Prostate gland (tissue), 2 donors: ENCODE measurements around the gene CYB561D2. TPM values are rescaled to one million over a fixed set of nuclear protein-coding genes. Genes with fewer than 3 reads are reported as not detected.

ENCODE experiments used
- DNase-seq: peaks from one replicate; pipeline ENCODE4 v3.0.0-alpha.2; 2019; ENCODE audit warnings: low spot score
- H3K27ac ChIP-seq, 2 donors: fragments of 200-600 bp; sonication (generic); 2 replicates each; pipeline ENCODE4 v1.5.1; 2017 to 2019
- H3K27me3 ChIP-seq: fragments of 200-600 bp; sonication (generic); replicated peaks from 2 replicates; pipeline ENCODE4 v1.5.1; 2019; ENCODE audit not compliant: insufficient read depth
- H3K36me3 ChIP-seq, 2 donors: fragments of 200-600 bp; sonication (generic); 1 replicate in 1 of 2; 2 replicates in 1 of 2; pipeline versions ENCODE4 v1.5.1 to v1.8.1; 2017 to 2019
- H3K4me1 ChIP-seq: fragments of 200-600 bp; sonication (generic); replicated peaks from 2 replicates; pipeline ENCODE4 v1.5.1; 2019
- H3K4me3 ChIP-seq, 2 donors: fragments of 200-600 bp; sonication (generic); 2 replicates each; pipeline ENCODE4 v1.5.1; 2017 to 2019
- H3K9me3 ChIP-seq: fragments of 200-600 bp; sonication (generic); 2 replicates; pipeline ENCODE4 v1.5.1; 2017
- POLR2A ChIP-seq: fragments of 450-650 bp; IDR thresholded peaks from one replicate; pipeline ENCODE4 v1.6.1; 2016; ENCODE audit warnings: antibody characterized with exemption, mild to moderate bottlenecking
- POLR2AphosphoS5 ChIP-seq: sonication (generic); formaldehyde crosslinking; IDR thresholded peaks from one replicate; pipeline ENCODE4 v1.6.1; 2017; ENCODE audit warnings: antibody characterized with exemption
- WGBS: methylation state at CpG from one replicate; pipeline ENCODE4 v1.1.5; 2018; 5-methylcytosine and 5-hydroxymethylcytosine counted together
- intact Hi-C: fragments of 100-400 bp; cut with DNase I; formaldehyde crosslinking; loops from one replicate; pipeline ENCODE4 v1.14.2; 2022
- total RNA-seq, 2 donors: library from RNA; depleted of rRNA; stranded (reverse); fragments of >200 nt; gene quantifications; one replicate each; pipeline ENCODE4 v1.1.0, GENCODE V29; 2016
- TF ChIP-seq, protein P1 (sequence below), 4 experiments: fragments of 200-600 bp in 2 of 4; fragments of 450-650 bp in 2 of 4; sonication (generic) in 2 of 4; IDR thresholded peaks; 1 replicate in 3 of 4; 2 replicates in 1 of 4; pipeline ENCODE4 v1.5.1; 2016 to 2019; ENCODE audit warnings: antibody characterized with exemption in 4 of 4, mild to moderate bottlenecking in 2 of 4, moderate library complexity in 2 of 4

CYB561D2 gene
- total RNA-seq, 2 donors from 2014 or later: 33.2 to 39.9 TPM

DNA sequence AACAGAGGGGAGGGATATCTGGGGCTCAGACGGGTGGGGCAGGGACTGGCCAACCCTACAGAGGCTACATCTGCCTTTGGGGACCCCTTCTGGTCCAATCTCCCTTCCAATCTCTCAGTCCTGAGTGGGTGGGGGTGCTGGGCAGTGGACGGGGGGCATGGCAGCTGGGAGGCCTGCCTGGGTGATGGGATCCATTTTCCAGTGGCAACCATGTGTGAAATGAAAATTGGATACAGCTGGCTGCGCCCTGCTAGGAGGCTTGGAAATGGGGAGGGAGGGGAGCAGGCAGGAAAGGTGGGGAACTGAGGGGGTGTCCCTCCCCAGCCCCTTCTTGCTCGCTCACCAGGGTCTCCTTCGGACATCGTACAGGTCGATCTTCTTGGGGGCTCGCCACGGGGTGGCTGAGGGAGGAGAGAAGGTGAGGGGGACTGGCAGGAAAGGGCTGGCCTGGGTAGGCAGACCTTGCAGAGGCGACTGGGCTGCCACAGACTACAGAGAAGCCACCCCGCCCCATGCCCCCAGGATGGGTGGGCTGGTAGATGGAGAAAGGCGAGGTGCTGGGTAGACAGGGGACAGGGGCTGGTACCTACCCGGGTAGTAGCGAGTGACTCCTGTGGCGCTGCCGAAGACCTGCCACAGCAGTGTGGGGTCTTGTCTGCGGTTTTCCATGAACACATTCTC lies 29.9 kb downstream of the CYB561D2 start:
- no peak for DNase-seq
- no peaks in the 10 kb centered on the region for H3K27me3 ChIP-seq
- WGBS: 89% methylated on average over 17 of the region's 17 CpGs
- no peak overlapping the region for H3K4me3 ChIP-seq
- no peak overlapping the region for H3K27ac ChIP-seq
- TF ChIP-seq, protein P1, sequence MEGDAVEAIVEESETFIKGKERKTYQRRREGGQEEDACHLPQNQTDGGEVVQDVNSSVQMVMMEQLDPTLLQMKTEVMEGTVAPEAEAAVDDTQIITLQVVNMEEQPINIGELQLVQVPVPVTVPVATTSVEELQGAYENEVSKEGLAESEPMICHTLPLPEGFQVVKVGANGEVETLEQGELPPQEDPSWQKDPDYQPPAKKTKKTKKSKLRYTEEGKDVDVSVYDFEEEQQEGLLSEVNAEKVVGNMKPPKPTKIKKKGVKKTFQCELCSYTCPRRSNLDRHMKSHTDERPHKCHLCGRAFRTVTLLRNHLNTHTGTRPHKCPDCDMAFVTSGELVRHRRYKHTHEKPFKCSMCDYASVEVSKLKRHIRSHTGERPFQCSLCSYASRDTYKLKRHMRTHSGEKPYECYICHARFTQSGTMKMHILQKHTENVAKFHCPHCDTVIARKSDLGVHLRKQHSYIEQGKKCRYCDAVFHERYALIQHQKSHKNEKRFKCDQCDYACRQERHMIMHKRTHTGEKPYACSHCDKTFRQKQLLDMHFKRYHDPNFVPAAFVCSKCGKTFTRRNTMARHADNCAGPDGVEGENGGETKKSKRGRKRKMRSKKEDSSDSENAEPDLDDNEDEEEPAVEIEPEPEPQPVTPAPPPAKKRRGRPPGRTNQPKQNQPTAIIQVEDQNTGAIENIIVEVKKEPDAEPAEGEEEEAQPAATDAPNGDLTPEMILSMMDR (IDR thresholded peaks at IDR 0.05): no peak
- TF ChIP-seq POLR2A (no peak), POLR2AphosphoS5 (no peak)
- H3K4me1 ChIP-seq: no peaks in the 10 kb centered on the region
- intact Hi-C loops: no loop called here
- no peaks in the 10 kb centered on the region for H3K36me3 ChIP-seq
- no peaks in the 10 kb centered on the region for H3K9me3 ChIP-seq

DNA sequence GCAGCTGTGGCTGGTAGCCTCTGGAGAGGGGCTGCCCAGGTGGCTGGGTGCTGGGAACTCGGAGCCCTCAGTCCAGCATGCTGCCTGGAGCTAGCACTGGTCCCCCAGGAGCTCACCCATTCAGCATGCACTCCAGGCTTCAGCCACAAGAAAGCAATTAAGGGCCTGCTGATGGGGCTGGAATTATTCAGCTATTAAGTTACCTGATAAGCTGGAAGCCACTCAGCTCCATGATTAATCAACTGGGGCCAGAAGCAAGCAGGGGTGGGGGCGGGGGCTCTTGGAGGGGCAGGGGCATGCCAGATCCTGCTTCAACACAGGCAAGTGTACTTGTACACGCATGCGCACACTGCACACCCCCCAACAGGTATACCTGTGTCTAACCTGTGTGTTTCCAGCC lies 30.7 kb downstream of the CYB561D2 start:
- no peak overlapping the region for H3K4me3 ChIP-seq
- H3K27me3 ChIP-seq: no peaks in the 10 kb centered on the region
- intact Hi-C loops: no loop called here
- no peak overlapping the region for H3K27ac ChIP-seq
- 83% methylated on average over 4 of the region's 4 CpGs for WGBS
- no peaks in the 10 kb centered on the region for H3K9me3 ChIP-seq
- no peaks in the 10 kb centered on the region for H3K36me3 ChIP-seq
- no peaks in the 10 kb centered on the region for H3K4me1 ChIP-seq
- TF ChIP-seq, protein P1 (IDR thresholded peaks at IDR 0.05): no peak
- TF ChIP-seq POLR2AphosphoS5 (no peak), POLR2A (no peak)
- DNase-seq: no peak

DNA sequence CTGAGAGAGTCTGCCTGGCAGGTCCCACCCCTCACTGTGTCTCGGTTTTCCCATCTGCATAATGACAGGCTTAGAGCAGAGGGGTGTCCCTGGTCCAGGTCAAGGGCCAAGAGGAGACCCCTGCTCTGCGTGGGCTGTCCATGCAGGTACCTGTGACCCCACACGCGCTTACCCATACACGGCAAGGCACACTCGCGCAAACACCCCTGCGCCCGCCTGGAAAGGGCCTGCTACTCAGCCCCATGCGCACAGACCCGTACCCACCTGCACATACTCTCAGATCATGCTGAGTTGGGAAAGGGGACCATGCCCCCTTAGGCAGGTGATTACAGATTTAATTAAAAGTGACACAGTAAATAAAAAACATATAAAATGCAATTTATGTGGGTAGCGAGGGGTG lies 32.1 kb downstream of the CYB561D2 start:
- DNase-seq: no peak
- H3K27me3 ChIP-seq: no peaks in the 10 kb centered on the region
- WGBS: 86% methylated on average over 12 of the region's 12 CpGs
- no peaks in the 10 kb centered on the region for H3K9me3 ChIP-seq
- H3K36me3 ChIP-seq: no peaks in the 10 kb centered on the region
- intact Hi-C loops: no loop called here
- TF ChIP-seq, protein P1 (IDR thresholded peaks at IDR 0.05): no peak
- TF ChIP-seq POLR2AphosphoS5 (no peak), POLR2A (no peak)
- no peak overlapping the region for H3K27ac ChIP-seq
- H3K4me1 ChIP-seq: no peaks in the 10 kb centered on the region
- H3K4me3 ChIP-seq: no peak overlapping the region

GRCh38 chr3:50383750-50384149 lies 33.1 kb downstream of the CYB561D2 start:
- TF ChIP-seq POLR2AphosphoS5: no peak
- no peak for TF ChIP-seq POLR2A
- TF ChIP-seq, protein P1 (IDR thresholded peaks at IDR 0.05): no peak
- Histone ChIP-seq H3K36me3 (no peaks in the 10 kb centered on the region), H3K27me3 (no peaks in the 10 kb centered on the region), H3K4me1 (no peaks in the 10 kb centered on the region), H3K4me3 (no peak overlapping the region), H3K27ac (no peak overlapping the region), H3K9me3 (no peaks in the 10 kb centered on the region)
- intact Hi-C loops: no loop called here
- no peak for DNase-seq
- WGBS: 74% methylated on average over 6 of the region's 6 CpGs

- no peak overlapping the region for H3K27ac ChIP-seq
- TF ChIP-seq, protein P1 (IDR thresholded peaks at IDR 0.05): no peak
- TF ChIP-seq POLR2AphosphoS5: no peak
- H3K9me3 ChIP-seq: no peaks in the 10 kb centered on the region
- WGBS: 84% methylated on average over 13 of the region's 13 CpGs
- H3K27me3 ChIP-seq: no peaks in the 10 kb centered on the region
- H3K36me3 ChIP-seq: no peaks in the 10 kb centered on the region
- no peaks in the 10 kb centered on the region for H3K4me1 ChIP-seq
- no peak for DNase-seq
- intact Hi-C loops: no loop called here
- no peak overlapping the region for H3K4me3 ChIP-seq
Observed at GRCh38 chr3:50385754-50386153, 35.1 kb downstream of the CYB561D2 start.
